K562 (cell line): ENCODE measurements around the gene WASF2. TPM values are rescaled to one million over a fixed set of nuclear protein-coding genes. Genes with fewer than 3 reads are reported as not detected.

Source experiments
- ATAC-seq: fragments of 200-7000 bp; cut with Tn5 transposase; 3 replicates; pipeline ENCODE4 v1.9.1; 2020; ENCODE audit warnings: moderate library complexity
- BruUV-seq: library from RNA; stranded (reverse); fragments of 400-500 nt; replicated peaks from 2 replicates; lab custom pipeline; 2021; lab: Mats Ljungman, UMichigan
- CTCF ChIA-PET: fragments of 300-600 bp; formaldehyde crosslinking; extraction: SDS; loops from one replicate; lab custom pipeline; 2021; ENCODE audit warnings: low intra/inter-chr PET ratio; lab: Yijun Ruan, JAX
- POLR2A ChIA-PET: fragments of 300-600, 350-650 bp; sonication (Branson Sonifier 250); formaldehyde crosslinking; extraction: SDS; loops from one replicate; lab custom pipeline; 2021; ENCODE audit warnings: antibody characterized with exemption, inconsistent platforms; lab: Yijun Ruan, JAX
- DNase-seq, 4 experiments: peaks; one replicate each; pipeline versions ENCODE4 v3.0.0 to v3.0.0-alpha.2; 2011 to 2018; ENCODE audit warnings: low spot score in 3 of 4, mixed read lengths in 3 of 4; ENCODE audit errors: extremely low read depth in 1 of 4
- FAIRE-seq: peaks from 2 replicates; lab custom pipeline; 2011; peaks lifted over from hg19 to GRCh38; lab: Jason Lieb, UNC
- H2AFZ ChIP-seq: 2 replicates; pipeline ENCODE4 v1.6.0; 2011; ENCODE audit warnings: low read depth, low read length, control low read depth, inconsistent platforms
- H3K27ac ChIP-seq: fragments of 200-600 bp; 3 replicates; pipeline ENCODE4 v1.8.0; 2011; ENCODE audit warnings: low read depth, mild to moderate bottlenecking, control low read depth, inconsistent platforms, low read length, moderate library complexity, mixed read lengths; ENCODE audit errors: extremely low read depth
- H3K27me3 ChIP-seq, 2 experiments: fragments of 300-600 bp in 1 of 2; 2 replicates in 1 of 2; 3 replicates in 1 of 2; pipeline versions ENCODE4 v1.6.0 to v1.8.0; 2011; ENCODE audit warnings: inconsistent platforms in 2 of 2, low read length in 2 of 2, mild to moderate bottlenecking in 1 of 2, mixed read lengths in 1 of 2, moderate library complexity in 1 of 2; ENCODE audit not compliant: control insufficient read depth in 2 of 2, insufficient read depth in 2 of 2
- H3K36me3 ChIP-seq: fragments of 300-600 bp; 3 replicates; pipeline ENCODE4 v1.8.0; 2011; ENCODE audit warnings: mild to moderate bottlenecking, low read length, inconsistent platforms; ENCODE audit not compliant: control insufficient read depth, insufficient read depth
- H3K4me1 ChIP-seq, 2 experiments: fragments of 200-600 bp in 1 of 2; replicated peaks in 1 of 2; 2 replicates in 1 of 2; 3 replicates in 1 of 2; pipeline versions ENCODE4 v1.5.1 to v1.8.0; 2011; ENCODE audit warnings: inconsistent platforms in 2 of 2, low read length in 2 of 2, mild to moderate bottlenecking in 1 of 2, mixed read lengths in 1 of 2, moderate library complexity in 1 of 2; ENCODE audit not compliant: control insufficient read depth in 2 of 2, insufficient read depth in 2 of 2
- H3K4me2 ChIP-seq: 2 replicates; pipeline ENCODE4 v1.6.1; 2011; ENCODE audit warnings: low read length, control low read depth, inconsistent platforms, mixed read lengths; ENCODE audit not compliant: insufficient read depth
- H3K4me3 ChIP-seq: fragments of 200-600 bp; sonication (generic), shearing (Covaris generic); 2 replicates; pipeline ENCODE4 v1.5.1; 2016; ENCODE audit warnings: control low read depth, inconsistent platforms
- H3K79me2 ChIP-seq: fragments of 200-600 bp; 3 replicates; pipeline ENCODE4 v1.8.0; 2011; ENCODE audit warnings: low read length, inconsistent platforms; ENCODE audit not compliant: control insufficient read depth, insufficient read depth
- H3K9ac ChIP-seq, 2 experiments: 2 replicates each; pipeline versions ENCODE4 v1.6.0 to v1.6.1; 2011; ENCODE audit warnings: low read depth in 2 of 2, low read length in 2 of 2, control low read depth in 1 of 2, inconsistent platforms in 1 of 2, mild to moderate bottlenecking in 1 of 2, mixed read lengths in 1 of 2; ENCODE audit not compliant: insufficient read depth in 1 of 2
- H3K9me1 ChIP-seq: one replicate; pipeline ENCODE4 v1.6.0; 2011; ENCODE audit warnings: inconsistent platforms, mild to moderate bottlenecking, low read length, moderate library complexity; ENCODE audit not compliant: control insufficient read depth, insufficient read depth
- H3K9me3 ChIP-seq: replicated peaks from 2 replicates; pipeline ENCODE4 v1.5.1; 2011; ENCODE audit warnings: low read depth, low read length, inconsistent platforms; ENCODE audit not compliant: control insufficient read depth, insufficient read depth
- H4K20me1 ChIP-seq: replicated peaks from 2 replicates; pipeline ENCODE4 v1.6.1; 2011; ENCODE audit warnings: low read length, inconsistent platforms, mixed read lengths; ENCODE audit not compliant: control insufficient read depth, insufficient read depth
- PKNOX1 ChIP-seq: fragments of 450-650 bp; IDR thresholded peaks from 2 replicates; pipeline ENCODE4 v1.6.1; 2016
- WGBS: fragments of 100-300 bp; shearing (Covaris generic); methylation state at CpG from one replicate; pipeline ENCODE4 v1.1.6; 2016; ENCODE audit warnings: low coverage, mixed read lengths; ENCODE audit not compliant: insufficient coverage; ENCODE audit errors: missing lambda C conversion rate; 5-methylcytosine and 5-hydroxymethylcytosine counted together
- in situ Hi-C: fragments of 300-500 bp; cut with MboI; formaldehyde crosslinking; loops from 4 replicates; pipeline ENCODE4 v1.15.0; 2018; ENCODE audit warnings: inconsistent platforms, mixed read lengths
- intact Hi-C: fragments of 100-400 bp; cut with micrococcal nuclease; formaldehyde crosslinking; loops from 2 replicates; pipeline ENCODE4 v1.14.2; 2022
- polyA plus RNA-seq, 8 experiments: library from polyadenylated mRNA; depleted of rRNA in 4 of 8; stranded (reverse) in 5 of 8; unstranded in 3 of 8; fragments of >200 nt; fragmentation: Nextera tagmentation in 2 of 8; fragmentation: Illumina TruSeq in 1 of 8; extraction: Ambion mirVana in 2 of 8; extraction: Trizol in 1 of 8; gene quantifications; 2 replicates each; pipeline versions ENCODE4 v1.2.1 to v1.2.3, GENCODE V29; 2011 to 2014; ENCODE audit warnings: inconsistent platforms in 1 of 8, missing spikeins in 1 of 8
- total RNA-seq, 7 experiments: library from RNA; depleted of rRNA in 6 of 7; stranded (reverse); fragments of >200 nt in 6 of 7; fragmentation: Illumina TruSeq in 2 of 7; extraction: Trizol in 2 of 7; gene quantifications; 2 replicates each; pipeline versions ENCODE4 v1.2.1 to v1.2.3, GENCODE V29; 2011 to 2021; ENCODE audit warnings: low replicate concordance in 1 of 7
- TF ChIP-seq, protein P1 (sequence below): fragments of 450-650 bp; IDR thresholded peaks from 2 replicates; pipeline ENCODE4 v1.6.1; 2016; ENCODE audit warnings: antibody characterized with exemption

WASF2 gene
- total and polyA plus RNA-seq, 9 of the 15 experiments (the other 6 are each of a cell fraction or from before 2014, with no cell fraction given): 8.2 to 163 (median 31.2) TPM

GRCh38 chr1:27439150-27439549 lies 50.8 kb downstream of the WASF2 start:
- POLR2A ChIA-PET: interaction anchor here (0.5 to 3.6 kb wide), 11 partner anchors 8 to 755 kb away, joined by 3 to 14 read pairs (median 4); no protein-coding TSS in a partner anchor
- no peaks in the 10 kb centered on the region for H3K9me3 ChIP-seq
- H4K20me1 ChIP-seq: peaks cover 19% of the 10 kb centered on the region
- peaks cover 77% of the 10 kb centered on the region for H3K79me2 ChIP-seq
- H3K9me1 ChIP-seq: no peaks in the 10 kb centered on the region
- BruUV-seq: no TSS peak
- H3K4me2 ChIP-seq: no peak overlapping the region
- DNase-seq (no peak), FAIRE-seq (no peak), ATAC-seq (no peak)
- no peak overlapping the region for H2AFZ ChIP-seq
- H3K27me3 ChIP-seq: no peaks in the 10 kb centered on the region
- CTCF ChIA-PET: interaction anchor here (0.5 kb wide), 1 partner anchor 108 kb away, joined by 3 read pairs; no protein-coding TSS in a partner anchor
- H3K36me3 ChIP-seq: peaks cover 17% of the 10 kb centered on the region; the same call in 2 of the 3 replicates
- H3K9ac ChIP-seq: no peak overlapping the region
- no peak overlapping the region for H3K4me3 ChIP-seq
- in situ Hi-C loops: no loop called here
- no peak overlapping the region for H3K27ac ChIP-seq
- 13% methylated on average over 2 of the region's 2 CpGs for WGBS
- TF ChIP-seq, protein P1, sequence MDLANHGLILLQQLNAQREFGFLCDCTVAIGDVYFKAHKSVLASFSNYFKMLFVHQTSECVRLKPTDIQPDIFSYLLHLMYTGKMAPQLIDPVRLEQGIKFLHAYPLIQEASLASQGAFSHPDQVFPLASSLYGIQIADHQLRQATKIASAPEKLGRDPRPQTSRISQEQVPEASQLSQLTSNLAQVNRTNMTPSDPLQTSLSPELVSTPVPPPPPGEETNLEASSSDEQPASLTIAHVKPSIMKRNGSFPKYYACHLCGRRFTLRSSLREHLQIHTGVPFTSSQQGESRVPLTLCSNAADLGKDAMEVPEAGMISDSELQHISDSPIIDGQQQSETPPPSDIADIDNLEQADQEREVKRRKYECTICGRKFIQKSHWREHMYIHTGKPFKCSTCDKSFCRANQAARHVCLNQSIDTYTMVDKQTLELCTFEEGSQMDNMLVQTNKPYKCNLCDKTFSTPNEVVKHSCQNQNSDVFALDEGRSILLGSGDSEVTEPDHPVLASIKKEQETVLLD: no peak
- peak; percentile 69 for TF ChIP-seq PKNOX1
- TF ChIP-seq, all 486 proteins: peak for 1
- intact Hi-C loops: no loop called here
- peaks cover 10 to 37% of the 10 kb centered on the region in 2 experiments for H3K4me1 ChIP-seq
